Left colon (tissue), 2 donors: Measurements from ENCODE around the gene PXN. TPM values are rescaled to one million over a fixed set of nuclear protein-coding genes. Genes with fewer than 3 reads are reported as not detected.
"Not testable (repeated sequence)": the region's sequence is repeated elsewhere in the genome, so short reads cannot be mapped to it uniquely, and the experiment has no call there.

Source experiments
- ATAC-seq: fragments of 200-7000 bp; cut with Tn5 transposase; one replicate; pipeline ENCODE4 v1.9.1; 2020; ENCODE audit warnings: mild to moderate bottlenecking, moderate library complexity
- DNase-seq, 2 donors: peaks; one replicate each; pipeline ENCODE4 v3.0.0-alpha.2; 2020
- intact Hi-C, 2 donors: fragments of 100-400 bp; cut with DNase I in 1 of 2; cut with micrococcal nuclease in 1 of 2; formaldehyde crosslinking; loops; one replicate each; pipeline versions ENCODE4 v1.11.2 to v1.14.0; 2022; cut with DNase I, micrococcal nuclease
- total RNA-seq, 2 donors: library from RNA; stranded (reverse); fragmentation: NEBNext Ultra II Directional; extraction: Animal tissue kit (Norgen Biotek cat#: 25700); gene quantifications; one replicate each; pipeline ENCODE4 v1.2.1, GENCODE V29; 2021
- donor health status: DM: no; HTN: no; CAD: no.
- donor health status: DM: yes; HTN: yes; CAD: no.

The PXN gene
- total RNA-seq, 2 donors from 2014 or later = 161 to 164 TPM

- ATAC-seq, intact Hi-C loops, DNase-seq: not testable (repeated sequence)
These were observed 68.6 kb downstream of the PXN start for GRCh38 chr12:120196817-120197541.

GRCh38 chr12:120196363-120196762 lies 69.2 kb downstream of the PXN start:
- ATAC-seq (no peak), DNase-seq (no peak)
- intact Hi-C loops = no loop called here

- intact Hi-C loops = no loop called here
- ATAC-seq (peak; percentile 93), DNase-seq (peak; percentile 76 to 88)
These were observed 70.8 kb downstream of the PXN start, which contains the start of gene GCN1 for GRCh38 chr12:120194534-120195395. Gene GCN1 (minus strand): TSS chr12:120194715. CDS start chr12:120194697, 18 bp downstream.

- DNase-seq (no peak), ATAC-seq (peak; percentile 46)
- intact Hi-C loops = no loop called here
These were observed 71.3 kb downstream of the PXN start for GRCh38 chr12:120194226-120194533.

- DNase-seq, ATAC-seq, intact Hi-C loops: not testable (repeated sequence)
These were observed 72.2 kb downstream of the PXN start for GRCh38 chr12:120193286-120193685.

GRCh38 chr12:120190985-120191480 lies 74.5 kb downstream of the PXN start:
- no peak for DNase-seq
- ATAC-seq = no peak
- intact Hi-C loops = no loop called here

- no peak for DNase-seq
- no peak for ATAC-seq
- intact Hi-C loops = no loop called here
These were observed 75.1 kb downstream of the PXN start for GRCh38 chr12:120190386-120190785.

GRCh38 chr12:120186654-120187053 lies 78.9 kb downstream of the PXN start:
- ATAC-seq (no peak), DNase-seq (no peak)
- intact Hi-C loops = no loop called here

- no peak for DNase-seq
- intact Hi-C loops = no loop called here
- no peak for ATAC-seq
These were observed 82.3 kb downstream of the PXN start for GRCh38 chr12:120183211-120183631.

GRCh38 chr12:120181991-120182631 lies 83.4 kb downstream of the PXN start:
- no peak for ATAC-seq
- intact Hi-C loops = no loop called here
- no peak for DNase-seq

GRCh38 chr12:120180975-120181374 lies 84.6 kb downstream of the PXN start:
- peak; percentile 51 for ATAC-seq
- intact Hi-C loops = no loop called here
- DNase-seq = no peak

GRCh38 chr12:120175537-120175936 lies 90.0 kb downstream of the PXN start:
- intact Hi-C loops = no loop called here
- ATAC-seq (no peak), DNase-seq (no peak)

GRCh38 chr12:120175062-120175461 lies 90.5 kb downstream of the PXN start:
- intact Hi-C loops = no loop called here
- ATAC-seq = no peak
- DNase-seq = no peak

- intact Hi-C loops = no loop called here
- DNase-seq (no peak), ATAC-seq (no peak)
These were observed 93.5 kb downstream of the PXN start for GRCh38 chr12:120172053-120172452.

- intact Hi-C loops = no loop called here
- ATAC-seq = no peak
- no peak for DNase-seq
These were observed 94.9 kb downstream of the PXN start for GRCh38 chr12:120170631-120171030.

GRCh38 chr12:120169946-120170345 lies 95.6 kb downstream of the PXN start:
- intact Hi-C loops = no loop called here
- ATAC-seq = no peak

GRCh38 chr12:120168337-120168736 lies 97.2 kb downstream of the PXN start:
- intact Hi-C loops = no loop called here
- DNase-seq = no peak
- ATAC-seq = no peak

More at GRCh38 chr12:120169946-120170345, 95.6 kb downstream of the PXN start:
- no peak for DNase-seq

- intact Hi-C loops = no loop called here
- ATAC-seq (no peak), DNase-seq (no peak)
These were observed 97.9 kb downstream of the PXN start for GRCh38 chr12:120167529-120168095.

- ATAC-seq (no peak), DNase-seq (no peak)
- intact Hi-C loops = no loop called here
These were observed 101.2 kb downstream of the PXN start for GRCh38 chr12:120164293-120164692.
